Stomach (tissue), 9 donors: ENCODE data around the gene MMP21. TPM values are rescaled to one million over a fixed set of nuclear protein-coding genes. Genes with fewer than 3 reads are reported as not detected.
A peak's percentile ranks its signal among the peaks of the same experiment; 100 is the strongest.

ENCODE experiments used
- DNase-seq, 2 donors: peaks; one replicate each; pipeline versions ENCODE4 v3.0.0 to v3.0.0-alpha.2; 2013 to 2019
- H3K27ac ChIP-seq, 5 donors: fragments of 200-600 bp in 4 of 5; sonication (generic) in 4 of 5; one replicate each; pipeline ENCODE4 v1.5.1; 2013 to 2019; ENCODE audit warnings: mild to moderate bottlenecking in 1 of 5, moderate library complexity in 1 of 5
- H3K27me3 ChIP-seq, 3 donors: fragments of 200-600 bp; sonication (generic); one replicate each; pipeline ENCODE4 v1.5.1; 2017 to 2019; ENCODE audit warnings: mixed run types in 1 of 3
- H3K36me3 ChIP-seq, 4 donors: fragments of 200-600 bp; sonication (generic); 1 replicate in 3 of 4; 2 replicates in 1 of 4; pipeline ENCODE4 v1.5.1; 2016 to 2019
- H3K4me1 ChIP-seq, 4 donors: fragments of 200-600 bp; sonication (generic); one replicate each; pipeline ENCODE4 v1.5.1; 2016 to 2019
- H3K4me3 ChIP-seq, 4 donors: fragments of 200-600 bp; sonication (generic) in 3 of 4; one replicate each; pipeline ENCODE4 v1.5.1; 2016 to 2019; ENCODE audit warnings: mild to moderate bottlenecking in 1 of 4
- H3K9me3 ChIP-seq, 4 donors: fragments of 200-600 bp; sonication (generic); one replicate each; pipeline ENCODE4 v1.5.1; 2016 to 2019
- EP300 ChIP-seq: sonication (generic); formaldehyde crosslinking; IDR thresholded peaks from one replicate; pipeline ENCODE4 v1.6.1; 2017; ENCODE audit warnings: antibody characterized with exemption
- POLR2A ChIP-seq, 4 donors: fragments of 450-650 bp; IDR thresholded peaks; one replicate each; pipeline ENCODE4 v1.6.1; 2016; ENCODE audit warnings: antibody characterized with exemption in 4 of 4, control low read depth in 2 of 4, mild to moderate bottlenecking in 1 of 4, moderate library complexity in 1 of 4
- POLR2AphosphoS5 ChIP-seq, 3 donors: sonication (generic); formaldehyde crosslinking; IDR thresholded peaks; one replicate each; pipeline ENCODE4 v1.6.1; 2016; ENCODE audit warnings: antibody characterized with exemption in 3 of 3
- WGBS, 5 donors: extraction: QIAGEN DNeasy Blood & Tissue Kit in 3 of 5; methylation state at CpG; one replicate each; pipeline versions ENCODE4 v1.1.5 to v1.1.7; 2013 to 2018; 5-methylcytosine and 5-hydroxymethylcytosine counted together
- intact Hi-C: fragments of 100-400 bp; cut with DNase I; formaldehyde crosslinking; loops from one replicate; pipeline ENCODE4 v1.15.1; 2023; ENCODE audit warnings: low total_unique reads
- polyA plus RNA-seq, 3 donors: library from polyadenylated mRNA; stranded (reverse); fragments of 200-250 nt; gene quantifications; one replicate each; pipeline ENCODE4 v1.2.3, GENCODE V29; 2013
- small RNA-seq, 4 donors: library from RNA; depleted of rRNA; stranded (forward); fragments of <200 nt; gene quantifications; one replicate each; pipeline ENCODE3, GENCODE V24; 2016
- total RNA-seq, 5 donors: library from RNA; depleted of rRNA; stranded (reverse); fragments of >200 nt; gene quantifications; one replicate each; pipeline versions ENCODE4 v1.1.0 to v1.2.3, GENCODE V29; 2014 to 2016
- TF ChIP-seq, protein P1 (sequence below), 7 experiments: fragments of 450-650 bp in 4 of 7; fragments of 200-600 bp in 3 of 7; sonication (generic) in 3 of 7; IDR thresholded peaks; one replicate each; pipeline ENCODE4 v1.5.1; 2016 to 2019; ENCODE audit warnings: antibody characterized with exemption in 7 of 7, control low read depth in 2 of 7, mild to moderate bottlenecking in 1 of 7
- donor health status: healthy with polysubstance abuse.
- donor health status: Bipolar disorder and iron deficiency.
- donor health status: healthy.

The MMP21 gene
- total and polyA plus RNA-seq, 8 donors, result 0.45 TPM; not detected in 7

DNA sequence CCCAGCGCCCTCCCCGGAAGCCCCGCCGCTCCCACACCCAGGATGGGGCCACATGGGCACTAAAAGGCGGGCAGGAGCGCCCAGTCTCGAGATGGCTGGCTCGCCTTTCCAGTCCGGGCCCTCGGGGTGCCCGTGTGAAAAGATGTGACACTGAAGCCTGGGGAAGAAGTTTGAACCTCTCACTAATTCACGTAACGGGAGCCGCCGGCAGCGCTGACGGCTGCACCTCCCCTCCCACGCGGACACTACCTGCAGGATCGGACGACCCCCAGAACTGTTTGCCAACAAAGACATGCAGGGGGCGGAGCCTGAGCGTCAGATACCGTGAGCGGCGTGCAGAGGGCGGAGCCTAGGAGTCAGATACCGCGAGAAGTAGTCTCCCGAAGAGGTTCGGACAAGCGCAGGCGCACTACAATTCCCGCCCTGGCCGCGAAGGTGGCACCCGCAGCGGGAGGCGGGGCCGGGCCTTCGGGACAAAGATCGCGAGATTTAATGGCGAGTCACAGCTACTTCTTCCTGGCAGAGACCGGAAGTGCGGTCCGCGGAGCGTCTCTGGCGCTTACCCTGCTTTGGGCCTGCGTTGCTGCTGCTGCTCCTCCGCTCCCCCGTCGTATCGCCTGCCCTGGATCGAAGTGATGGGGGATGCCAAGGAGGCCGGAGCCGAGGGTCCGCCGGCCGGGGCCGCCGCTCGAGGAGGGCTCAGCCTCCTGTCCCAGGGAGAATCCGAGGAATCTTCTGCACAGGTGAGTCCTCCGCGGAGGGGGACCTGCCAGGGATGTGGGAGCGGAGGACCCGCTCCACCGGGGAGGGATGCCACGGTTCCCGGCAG lies 56.2 kb downstream of the MMP21 start, which contains the start of gene EDRF1:
EDRF1 (plus strand) TSS at position 537 of the 829 bp plus-strand sequence; CDS start at position 636, 99 bp downstream.
- intact Hi-C loops, result no loop called here
- H3K36me3 ChIP-seq, result peaks cover 3 to 34% (median 31%) of the 10 kb centered on the region in 4 donors
- peak; percentile 58 to 95 (median 85) for TF ChIP-seq POLR2AphosphoS5 (IDR thresholded peaks at IDR 0.05)
- no peak for TF ChIP-seq EP300
- TF ChIP-seq, protein P1, sequence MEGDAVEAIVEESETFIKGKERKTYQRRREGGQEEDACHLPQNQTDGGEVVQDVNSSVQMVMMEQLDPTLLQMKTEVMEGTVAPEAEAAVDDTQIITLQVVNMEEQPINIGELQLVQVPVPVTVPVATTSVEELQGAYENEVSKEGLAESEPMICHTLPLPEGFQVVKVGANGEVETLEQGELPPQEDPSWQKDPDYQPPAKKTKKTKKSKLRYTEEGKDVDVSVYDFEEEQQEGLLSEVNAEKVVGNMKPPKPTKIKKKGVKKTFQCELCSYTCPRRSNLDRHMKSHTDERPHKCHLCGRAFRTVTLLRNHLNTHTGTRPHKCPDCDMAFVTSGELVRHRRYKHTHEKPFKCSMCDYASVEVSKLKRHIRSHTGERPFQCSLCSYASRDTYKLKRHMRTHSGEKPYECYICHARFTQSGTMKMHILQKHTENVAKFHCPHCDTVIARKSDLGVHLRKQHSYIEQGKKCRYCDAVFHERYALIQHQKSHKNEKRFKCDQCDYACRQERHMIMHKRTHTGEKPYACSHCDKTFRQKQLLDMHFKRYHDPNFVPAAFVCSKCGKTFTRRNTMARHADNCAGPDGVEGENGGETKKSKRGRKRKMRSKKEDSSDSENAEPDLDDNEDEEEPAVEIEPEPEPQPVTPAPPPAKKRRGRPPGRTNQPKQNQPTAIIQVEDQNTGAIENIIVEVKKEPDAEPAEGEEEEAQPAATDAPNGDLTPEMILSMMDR (IDR thresholded peaks at IDR 0.05), result peak in 1 of 7 experiments; percentile 10
- TF ChIP-seq POLR2A (IDR thresholded peaks at IDR 0.05), result peak in 1 of 4 donors; percentile 76
- WGBS, 5 donors, result 0 to 1% (median 1%) methylated on average over 35 to 72 of the region's 72 CpGs
- DNase-seq, result peak; percentile 99 to 100
- H3K4me1 ChIP-seq, result peaks cover 19 to 38% (median 23%) of the 10 kb centered on the region in 4 donors
- H3K4me3 ChIP-seq, result peak within 1 kb of the TSS; percentile 89 to 95 (median 94)
- H3K9me3 ChIP-seq, result peaks cover 0 to 4% (median 0%) of the 10 kb centered on the region in 4 donors
- H3K27me3 ChIP-seq, result no peaks in the 10 kb centered on the region
- peak within 1 kb of the TSS; percentile 87 to 96 (median 89) for H3K27ac ChIP-seq

Small RNAs within 50 kb of the gene (small RNA-seq; reads per million reads assigned to genes)
- gene MIR4484, result 0 to 0.14 (median 0.04) reads per million in 4 donors

Other genes with a start within 250 kb of the MMP21 start
- gene TEX36, start 92.7 kb downstream of the MMP21 start, total RNA-seq, result not detected
- not detected for gene TEX36, start 92.7 kb downstream of the MMP21 start, polyA plus RNA-seq
- gene EDRF1, start 56.1 kb downstream of the MMP21 start, total RNA-seq, result 10 to 100 TPM; 14.0 to 41.5 (median 17.4) TPM
- 10 to 100 TPM in 1 of 3 donors, 1 to 10 TPM in 2; 5.5 to 14.2 (median 5.8) TPM for gene EDRF1, start 56.1 kb downstream of the MMP21 start, polyA plus RNA-seq
- 10 to 100 TPM in 4 of 5 donors, 1 to 10 TPM in 1; 8.2 to 39.8 (median 17.4) TPM for gene UROS, start 47.4 kb upstream of the MMP21 start, total RNA-seq
- 10 to 100 TPM; 27.4 to 60.9 (median 41.5) TPM for gene UROS, start 47.4 kb upstream of the MMP21 start, polyA plus RNA-seq
- gene BCCIP, start 47.7 kb upstream of the MMP21 start, total RNA-seq, result 10 to 100 TPM in 2 of 5 donors, 1 to 10 TPM in 3; 4.1 to 53.0 (median 6.7) TPM
- gene BCCIP, start 47.7 kb upstream of the MMP21 start, polyA plus RNA-seq, result 10 to 100 TPM; 60.4 to 75.2 (median 67.5) TPM
- gene DHX32, start 105.5 kb upstream of the MMP21 start, total RNA-seq, result 10 to 100 TPM; 24.5 to 70.1 (median 63.3) TPM
- 10 to 100 TPM; 23.7 to 40.0 (median 25.8) TPM for gene DHX32, start 105.5 kb upstream of the MMP21 start, polyA plus RNA-seq
- gene FANK1, start 120.7 kb upstream of the MMP21 start, total RNA-seq, result 10 to 100 TPM in 1 of 5 donors, 1 to 10 TPM in 4; 1.6 to 13.3 (median 5.8) TPM
- gene FANK1, start 120.7 kb upstream of the MMP21 start, polyA plus RNA-seq, result 1 to 10 TPM; 5.4 to 8.4 (median 7.0) TPM